Muscle layer of colon (tissue), 2 donors: Measurements from ENCODE around the gene TMEM88.

Experiments
- H3K27ac ChIP-seq: one replicate; pipeline ENCODE4 v1.7.0; 2013; ENCODE audit warnings: low read depth, mild to moderate bottlenecking, low read length, moderate library complexity
- H3K27me3 ChIP-seq, 2 donors: one replicate each; pipeline ENCODE4 v1.7.0; 2013; ENCODE audit warnings: low read length in 2 of 2, mild to moderate bottlenecking in 2 of 2; ENCODE audit not compliant: insufficient read depth in 2 of 2, control insufficient read depth in 1 of 2
- H3K36me3 ChIP-seq: one replicate; pipeline ENCODE4 v1.7.0; 2013; ENCODE audit warnings: mild to moderate bottlenecking, low read length; ENCODE audit not compliant: insufficient read depth
- H3K4me1 ChIP-seq: one replicate; pipeline ENCODE4 v1.7.0; 2013; ENCODE audit warnings: mild to moderate bottlenecking, low read length; ENCODE audit not compliant: insufficient read depth
- H3K4me3 ChIP-seq, 2 donors: one replicate each; pipeline ENCODE4 v1.7.0; 2013; ENCODE audit warnings: low read length in 2 of 2, low read depth in 1 of 2, mild to moderate bottlenecking in 1 of 2, moderate library complexity in 1 of 2
- H3K9ac ChIP-seq: one replicate; pipeline ENCODE4 v1.7.0; 2013; ENCODE audit warnings: low read length
- H3K9me3 ChIP-seq: one replicate; pipeline ENCODE4 v1.7.0; 2013; ENCODE audit warnings: mild to moderate bottlenecking, low read length
- donor health status: abdominal sarcoma.
- donor health status: Adenocarcinoma of cecum.

Gene TMEM88

GRCh38 chr17:7840441-7840840 is 14.4 kb upstream of the TMEM88 start:
- Histone ChIP-seq H3K4me3 (no peak overlapping the region), H3K9ac (no peak overlapping the region)

GRCh38 chr17:7840875-7841274 is 14.0 kb upstream of the TMEM88 start:
- no peaks in the 10 kb centered on the region for H3K27me3 ChIP-seq
- peak overlapping the region; percentile 83 for H3K9ac ChIP-seq
- peak overlapping the region; percentile 97 for H3K27ac ChIP-seq
- H3K9me3 ChIP-seq: no peaks in the 10 kb centered on the region
- peak overlapping the region in 1 of 2 donors; percentile 91 for H3K4me3 ChIP-seq
- H3K36me3 ChIP-seq: peaks cover 8% of the 10 kb centered on the region
- H3K4me1 ChIP-seq: peaks cover 61% of the 10 kb centered on the region

More at GRCh38 chr17:7840441-7840840, 14.4 kb upstream of the TMEM88 start:
- no peaks in the 10 kb centered on the region for H3K27me3 ChIP-seq
- H3K4me1 ChIP-seq: peaks cover 58% of the 10 kb centered on the region
- H3K36me3 ChIP-seq: peaks cover 8% of the 10 kb centered on the region
- no peak overlapping the region for H3K27ac ChIP-seq
- H3K9me3 ChIP-seq: no peaks in the 10 kb centered on the region

- Histone ChIP-seq H3K27me3 (no peaks in the 10 kb centered on the region), H3K4me1 (peaks cover 60% of the 10 kb centered on the region), H3K27ac (peak overlapping the region; percentile 97)
Observed at GRCh38 chr17:7841396-7841914, 13.4 kb upstream of the TMEM88 start.

DNA sequence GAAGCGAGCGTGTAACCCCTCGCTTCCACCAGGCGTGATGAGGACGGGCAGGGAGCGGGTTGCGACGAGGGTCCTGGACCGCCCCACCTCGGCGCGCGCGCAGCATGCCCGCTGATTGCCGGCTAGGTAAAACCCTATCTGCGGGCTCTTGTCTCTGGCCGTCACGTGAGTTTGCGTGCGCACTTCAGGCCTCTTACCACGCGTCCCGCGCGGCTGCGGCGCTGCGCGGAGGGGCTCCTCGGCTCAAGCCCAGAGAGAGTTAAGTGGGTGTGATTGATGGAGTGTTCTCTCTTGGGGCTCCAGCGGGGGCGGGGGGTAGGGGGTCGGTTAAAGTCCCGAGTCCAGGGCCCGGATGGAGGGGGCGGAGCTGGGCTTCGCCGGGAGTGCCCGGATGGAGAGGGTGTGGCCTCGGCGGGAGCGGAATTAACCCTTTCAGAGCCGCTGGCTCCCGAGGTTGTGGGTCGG is 12.9 kb upstream of the TMEM88 start:
- H3K4me1 ChIP-seq: peaks cover 56% of the 10 kb centered on the region

More at GRCh38 chr17:7841396-7841914, 13.4 kb upstream of the TMEM88 start:
- H3K9ac ChIP-seq: peak overlapping the region; percentile 83
- no peaks in the 10 kb centered on the region for H3K9me3 ChIP-seq
- peaks cover 11% of the 10 kb centered on the region for H3K36me3 ChIP-seq
- H3K4me3 ChIP-seq: peak overlapping the region; percentile 75 to 91

DNA sequence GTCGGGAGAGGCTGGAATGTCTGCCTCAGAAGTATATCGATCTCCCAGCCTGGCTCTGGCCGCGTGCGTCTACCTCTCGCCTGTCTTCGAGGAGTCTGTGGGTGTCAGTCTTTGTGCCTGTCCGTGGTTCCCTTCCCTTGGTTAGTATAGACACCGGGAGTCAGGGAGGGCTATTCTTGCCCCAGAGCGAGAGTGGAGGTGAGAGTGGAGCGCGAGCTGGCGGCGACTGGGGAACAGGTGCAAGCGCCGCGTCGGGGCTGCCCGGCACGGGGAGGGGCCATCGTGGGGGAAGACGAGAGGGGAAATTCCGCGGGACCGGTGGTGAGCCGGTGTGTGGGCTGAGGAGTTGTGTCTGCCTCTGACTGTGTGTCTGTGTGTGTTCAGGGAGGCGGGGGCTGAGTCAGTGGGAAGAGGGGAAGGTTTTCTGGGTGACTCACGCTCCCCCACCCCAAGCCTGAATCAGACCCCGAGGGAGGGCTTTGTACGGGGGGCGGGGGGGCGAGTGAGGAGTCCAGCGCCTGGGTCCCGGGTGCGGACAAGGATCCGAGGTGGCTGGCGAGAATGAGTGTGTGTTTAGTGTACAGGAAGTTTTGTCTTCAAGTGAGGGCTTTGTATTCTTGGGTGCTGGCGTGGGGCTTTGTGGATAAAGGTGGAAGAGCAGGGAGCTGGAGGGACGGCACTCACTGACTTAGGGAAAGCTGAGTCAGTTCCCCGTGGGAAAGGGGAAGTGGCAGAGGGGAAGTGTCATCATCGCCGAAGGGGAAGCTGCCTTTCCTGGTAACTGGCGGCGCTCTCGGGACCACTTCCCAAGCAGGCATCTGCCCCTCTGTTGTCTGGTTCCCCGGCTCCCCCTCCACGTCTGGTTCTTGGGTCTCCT is 12.2 kb upstream of the TMEM88 start:
- Histone ChIP-seq H3K27ac (peak overlapping the region; percentile 97), H3K9me3 (no peaks in the 10 kb centered on the region), H3K27me3 (no peaks in the 10 kb centered on the region), H3K4me3 (peak overlapping the region; percentile 75 to 91), H3K36me3 (peaks cover 19% of the 10 kb centered on the region), H3K4me1 (peaks cover 49% of the 10 kb centered on the region), H3K9ac (peak overlapping the region; percentile 89)

More for the DNA sequence above, 12.9 kb upstream of the TMEM88 start:
- Histone ChIP-seq H3K9me3 (no peaks in the 10 kb centered on the region), H3K36me3 (peaks cover 14% of the 10 kb centered on the region), H3K9ac (peak overlapping the region; percentile 89), H3K27me3 (no peaks in the 10 kb centered on the region), H3K27ac (peak overlapping the region; percentile 97), H3K4me3 (peak overlapping the region; percentile 75 to 91)

- Histone ChIP-seq H3K9me3 (no peaks in the 10 kb centered on the region), H3K4me3 (peak overlapping the region; percentile 75 to 91), H3K27ac (peak overlapping the region; percentile 97), H3K36me3 (peaks cover 19% of the 10 kb centered on the region), H3K27me3 (no peaks in the 10 kb centered on the region), H3K4me1 (peaks cover 45% of the 10 kb centered on the region), H3K9ac (peak overlapping the region; percentile 89)
Observed at GRCh38 chr17:7843257-7843535, 11.7 kb upstream of the TMEM88 start.

DNA sequence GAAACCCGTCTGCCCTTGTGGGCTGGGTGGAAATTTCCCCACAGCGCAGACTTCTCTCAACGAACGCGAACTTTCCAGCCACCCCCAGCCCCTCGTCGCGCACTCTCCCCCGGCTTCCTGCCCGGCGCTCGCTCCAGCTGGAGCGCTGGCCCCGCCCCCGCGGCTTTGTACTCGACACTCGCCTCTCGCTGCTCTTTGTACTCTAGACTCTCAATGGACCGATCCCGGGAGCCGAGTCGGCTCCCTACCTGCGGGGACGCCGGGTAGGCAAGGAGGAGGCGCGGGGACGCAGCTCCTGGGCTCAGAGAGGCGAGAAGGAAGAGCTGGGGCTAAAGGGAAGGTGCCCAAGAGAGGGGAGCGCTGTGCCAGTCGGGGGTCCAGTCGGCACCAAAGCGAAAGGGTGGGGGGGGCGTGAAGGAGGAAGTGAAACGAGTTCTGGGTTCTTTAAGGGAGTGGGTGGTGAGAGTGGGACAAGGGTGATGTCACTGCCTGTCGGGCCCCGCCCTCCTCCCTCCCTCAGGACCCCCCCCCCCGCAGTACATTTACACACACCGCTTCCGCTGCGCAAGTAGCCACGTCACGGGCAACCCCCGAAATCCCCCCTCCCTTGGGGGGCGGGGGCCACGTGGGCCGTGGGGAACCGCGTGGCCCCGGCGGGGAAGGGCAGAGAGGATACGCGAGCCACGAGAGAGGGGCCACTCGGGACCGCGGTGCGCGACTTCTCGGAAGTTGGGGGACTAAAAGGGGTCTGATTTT is 11.2 kb upstream of the TMEM88 start:
- Histone ChIP-seq H3K4me1 (peaks cover 41% of the 10 kb centered on the region), H3K4me3 (peak overlapping the region; percentile 75 to 91), H3K9ac (peak overlapping the region; percentile 89), H3K9me3 (no peaks in the 10 kb centered on the region), H3K36me3 (peaks cover 19% of the 10 kb centered on the region), H3K27me3 (no peaks in the 10 kb centered on the region), H3K27ac (peak overlapping the region; percentile 97)

GRCh38 chr17:7844292-7845154 is 10.3 kb upstream of the TMEM88 start:
- no peaks in the 10 kb centered on the region for H3K9me3 ChIP-seq
- H3K27ac ChIP-seq: peak overlapping the region; percentile 97
- H3K4me3 ChIP-seq: peak overlapping the region; percentile 47 to 91
- H3K4me1 ChIP-seq: peaks cover 33% of the 10 kb centered on the region
- peaks cover 25% of the 10 kb centered on the region for H3K36me3 ChIP-seq
- no peaks in the 10 kb centered on the region for H3K27me3 ChIP-seq
- H3K9ac ChIP-seq: peak overlapping the region; percentile 89

- Histone ChIP-seq H3K36me3 (peaks cover 27% of the 10 kb centered on the region), H3K9me3 (no peaks in the 10 kb centered on the region), H3K27ac (peak overlapping the region; percentile 97), H3K4me3 (peak overlapping the region in 1 of 2 donors; percentile 91), H3K9ac (peak overlapping the region; percentile 44), H3K27me3 (no peaks in the 10 kb centered on the region), H3K4me1 (peaks cover 25% of the 10 kb centered on the region)
Observed at GRCh38 chr17:7845359-7846062, 9.4 kb upstream of the TMEM88 start.

DNA sequence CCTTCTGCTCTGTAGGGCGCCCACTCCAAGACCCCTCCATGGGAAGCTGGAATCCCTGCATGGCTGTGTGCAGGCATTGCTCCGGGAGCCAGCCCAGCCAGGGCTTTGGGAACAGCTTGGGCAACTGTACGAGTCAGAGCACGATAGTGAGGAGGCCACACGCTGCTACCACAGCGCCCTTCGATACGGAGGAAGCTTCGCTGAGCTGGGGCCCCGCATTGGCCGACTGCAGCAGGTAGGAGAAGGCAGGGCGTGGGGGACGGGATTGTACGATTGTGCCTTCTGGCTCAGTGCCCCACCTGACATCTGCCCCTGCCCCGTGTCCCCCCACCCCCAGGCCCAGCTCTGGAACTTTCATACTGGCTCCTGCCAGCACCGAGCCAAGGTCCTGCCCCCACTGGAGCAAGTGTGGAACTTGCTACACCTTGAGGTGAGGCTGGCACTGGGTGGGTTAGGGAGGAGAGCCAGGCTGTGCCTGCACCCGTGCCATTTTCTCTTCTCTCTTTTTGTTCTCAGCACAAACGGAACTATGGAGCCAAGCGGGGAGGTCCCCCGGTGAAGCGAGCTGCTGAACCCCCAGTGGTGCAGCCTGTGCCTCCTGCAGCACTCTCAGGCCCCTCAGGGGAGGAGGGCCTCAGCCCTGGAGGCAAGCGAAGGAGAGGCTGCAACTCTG is 8.7 kb upstream of the TMEM88 start:
- Histone ChIP-seq H3K4me3 (no peak overlapping the region), H3K4me1 (peaks cover 19% of the 10 kb centered on the region), H3K36me3 (peaks cover 33% of the 10 kb centered on the region), H3K27ac (no peak overlapping the region), H3K9ac (no peak overlapping the region), H3K9me3 (no peaks in the 10 kb centered on the region), H3K27me3 (no peaks in the 10 kb centered on the region)
